OCI-LY3 (cell line): Measurements from ENCODE around the gene C20orf173.

Experiments used
- EZH2phosphoT487 ChIP-seq: fragments of 200-600 bp; shearing (Covaris generic); IDR thresholded peaks from 2 replicates; pipeline ENCODE4 v1.6.1; 2018; ENCODE audit warnings: antibody characterized with exemption, mixed run types, low read depth
- TF ChIP-seq, protein P1 (sequence below): fragments of 200-600, 300-600 bp; sonication (generic); IDR thresholded peaks from 2 replicates; pipeline ENCODE4 v1.5.1; 2014; ENCODE audit warnings: antibody characterized with exemption, low read length, low read depth

DNA sequence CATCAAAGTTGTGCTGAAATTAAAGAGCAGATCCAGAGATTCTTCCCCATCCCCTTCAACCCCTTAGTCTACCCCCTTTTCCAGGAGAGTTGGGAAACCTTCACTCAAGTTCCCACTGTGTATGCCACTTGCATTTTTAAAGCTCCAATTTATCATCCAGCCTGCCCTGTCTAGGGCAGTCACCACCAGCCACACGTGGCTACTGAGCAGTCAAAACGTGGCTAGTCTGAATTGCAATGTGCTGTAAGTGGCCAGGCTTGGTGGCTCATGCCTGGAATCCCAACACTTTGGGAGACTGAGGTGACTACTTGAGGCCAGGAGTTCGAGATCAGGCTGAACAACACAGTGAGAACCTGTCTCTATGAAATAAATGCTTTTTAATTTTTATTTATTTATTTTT lies 47.4 kb upstream of the C20orf173 start:
- TF ChIP-seq, protein P1, sequence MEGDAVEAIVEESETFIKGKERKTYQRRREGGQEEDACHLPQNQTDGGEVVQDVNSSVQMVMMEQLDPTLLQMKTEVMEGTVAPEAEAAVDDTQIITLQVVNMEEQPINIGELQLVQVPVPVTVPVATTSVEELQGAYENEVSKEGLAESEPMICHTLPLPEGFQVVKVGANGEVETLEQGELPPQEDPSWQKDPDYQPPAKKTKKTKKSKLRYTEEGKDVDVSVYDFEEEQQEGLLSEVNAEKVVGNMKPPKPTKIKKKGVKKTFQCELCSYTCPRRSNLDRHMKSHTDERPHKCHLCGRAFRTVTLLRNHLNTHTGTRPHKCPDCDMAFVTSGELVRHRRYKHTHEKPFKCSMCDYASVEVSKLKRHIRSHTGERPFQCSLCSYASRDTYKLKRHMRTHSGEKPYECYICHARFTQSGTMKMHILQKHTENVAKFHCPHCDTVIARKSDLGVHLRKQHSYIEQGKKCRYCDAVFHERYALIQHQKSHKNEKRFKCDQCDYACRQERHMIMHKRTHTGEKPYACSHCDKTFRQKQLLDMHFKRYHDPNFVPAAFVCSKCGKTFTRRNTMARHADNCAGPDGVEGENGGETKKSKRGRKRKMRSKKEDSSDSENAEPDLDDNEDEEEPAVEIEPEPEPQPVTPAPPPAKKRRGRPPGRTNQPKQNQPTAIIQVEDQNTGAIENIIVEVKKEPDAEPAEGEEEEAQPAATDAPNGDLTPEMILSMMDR: no peak
- no peak for TF ChIP-seq EZH2phosphoT487
